HG03175 (cell line): Measurements from ENCODE around the gene ERF.

Experiments
- ATAC-seq: cut with Tn5 transposase; IDR thresholded peaks from one replicate; pipeline ENCODE4 v1.9.1; 2021; ENCODE audit warnings: mild to moderate bottlenecking, moderate library complexity; ENCODE audit not compliant: unreplicated experiment

The ERF gene

GRCh38 chr19:42217520-42218437 lies 37.1 kb downstream of the ERF start, which contains the start of gene DEDD2:
Gene DEDD2 (minus strand): TSS chr19:42217677. CDS start chr19:42217007, 670 bp downstream.
- ATAC-seq: peak; percentile 71

DNA sequence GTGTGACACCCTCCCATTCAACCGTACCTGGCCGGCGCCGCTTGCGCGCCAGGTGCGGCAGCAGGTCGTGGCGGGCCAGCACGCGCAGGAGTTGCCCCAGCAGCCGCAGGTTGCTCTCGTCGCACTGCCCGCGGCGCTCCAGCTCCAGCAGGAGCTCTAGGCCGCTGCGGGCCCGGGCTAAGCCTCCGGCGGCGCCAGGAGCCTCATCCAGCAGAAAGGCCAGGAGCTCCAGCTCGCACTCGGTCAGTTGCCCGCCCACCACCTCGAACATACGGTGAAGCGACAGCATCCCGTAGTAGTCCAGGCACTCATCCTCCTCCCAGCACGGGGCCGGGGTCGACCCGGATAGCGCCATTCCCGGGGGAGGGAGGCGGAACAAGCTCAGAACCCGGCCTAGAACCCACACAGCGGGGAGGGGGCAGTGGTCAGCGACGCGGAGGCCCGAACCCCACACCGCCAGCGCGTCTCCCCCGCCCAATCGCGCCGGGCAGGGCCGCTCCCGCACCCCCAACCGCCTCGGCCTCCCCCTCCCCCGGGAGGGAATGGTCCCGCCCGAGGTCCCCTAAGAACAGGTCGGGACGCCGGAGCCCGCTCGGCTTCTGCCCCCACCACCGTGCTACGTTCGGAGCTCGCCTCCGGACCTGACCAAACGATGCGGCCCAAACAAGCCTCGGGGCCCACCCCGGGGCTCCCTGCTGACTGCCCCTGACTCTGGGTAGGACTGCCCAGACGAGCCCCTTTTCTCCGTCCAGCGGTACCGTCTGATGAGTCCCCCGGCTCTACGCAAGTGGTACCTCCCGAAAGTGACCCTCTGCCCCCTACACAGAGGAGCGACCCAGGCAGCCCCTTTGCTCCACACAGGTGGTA lies 38.0 kb downstream of the ERF start:
- ATAC-seq: no peak

GRCh38 chr19:42214810-42215485 lies 40.0 kb downstream of the ERF start:
- no peak for ATAC-seq

- no peak for ATAC-seq
Observed at GRCh38 chr19:42212886-42213285, 42.0 kb downstream of the ERF start.

GRCh38 chr19:42208612-42209011 lies 46.3 kb downstream of the ERF start:
- no peak for ATAC-seq

- ATAC-seq: no peak
Observed at GRCh38 chr19:42207767-42208271, 47.1 kb downstream of the ERF start.

GRCh38 chr19:42206871-42207755 lies 47.8 kb downstream of the ERF start:
- ATAC-seq: no peak

DNA sequence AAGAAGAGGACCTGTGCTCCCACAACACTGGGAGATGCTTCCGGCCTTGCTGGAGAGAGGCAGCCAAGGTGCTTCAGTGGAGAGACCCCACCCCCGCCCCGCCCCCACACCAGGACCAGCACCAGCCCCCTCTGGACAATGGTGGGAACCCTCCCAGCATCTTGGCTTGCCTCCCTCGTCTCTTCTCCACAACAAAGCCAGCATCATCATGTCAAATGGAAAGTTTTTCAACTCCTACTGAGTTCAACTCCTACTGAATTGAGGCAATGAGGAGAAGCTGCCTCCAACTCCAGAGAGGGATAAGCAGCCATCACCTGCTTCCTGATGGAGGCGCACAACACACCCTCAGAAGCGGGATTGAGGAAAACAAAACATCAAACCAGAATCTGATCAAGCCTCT lies 50.3 kb downstream of the ERF start:
- no peak for ATAC-seq

DNA sequence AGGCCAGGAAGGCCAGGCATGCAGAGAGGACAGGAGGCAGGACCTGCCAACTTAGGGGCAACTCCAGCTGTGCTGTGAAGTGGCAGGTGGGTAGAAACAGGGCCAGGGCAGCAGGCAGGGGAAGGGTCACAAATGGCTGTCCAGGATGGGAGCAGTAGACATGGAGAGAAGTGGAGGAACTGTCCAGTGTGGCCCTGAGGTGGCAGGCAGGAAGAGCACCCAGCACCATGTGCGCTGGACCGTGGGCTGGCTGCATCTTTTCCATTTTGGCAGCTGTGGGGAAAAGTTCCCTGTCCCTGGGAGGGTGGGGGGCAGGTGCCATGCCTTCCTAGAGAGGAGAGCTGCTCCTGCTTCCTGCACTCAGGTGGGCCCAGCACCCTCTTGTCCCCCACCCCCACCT lies 51.2 kb downstream of the ERF start:
- no peak for ATAC-seq

GRCh38 chr19:42202290-42202880 lies 52.5 kb downstream of the ERF start:
- ATAC-seq: no peak

DNA sequence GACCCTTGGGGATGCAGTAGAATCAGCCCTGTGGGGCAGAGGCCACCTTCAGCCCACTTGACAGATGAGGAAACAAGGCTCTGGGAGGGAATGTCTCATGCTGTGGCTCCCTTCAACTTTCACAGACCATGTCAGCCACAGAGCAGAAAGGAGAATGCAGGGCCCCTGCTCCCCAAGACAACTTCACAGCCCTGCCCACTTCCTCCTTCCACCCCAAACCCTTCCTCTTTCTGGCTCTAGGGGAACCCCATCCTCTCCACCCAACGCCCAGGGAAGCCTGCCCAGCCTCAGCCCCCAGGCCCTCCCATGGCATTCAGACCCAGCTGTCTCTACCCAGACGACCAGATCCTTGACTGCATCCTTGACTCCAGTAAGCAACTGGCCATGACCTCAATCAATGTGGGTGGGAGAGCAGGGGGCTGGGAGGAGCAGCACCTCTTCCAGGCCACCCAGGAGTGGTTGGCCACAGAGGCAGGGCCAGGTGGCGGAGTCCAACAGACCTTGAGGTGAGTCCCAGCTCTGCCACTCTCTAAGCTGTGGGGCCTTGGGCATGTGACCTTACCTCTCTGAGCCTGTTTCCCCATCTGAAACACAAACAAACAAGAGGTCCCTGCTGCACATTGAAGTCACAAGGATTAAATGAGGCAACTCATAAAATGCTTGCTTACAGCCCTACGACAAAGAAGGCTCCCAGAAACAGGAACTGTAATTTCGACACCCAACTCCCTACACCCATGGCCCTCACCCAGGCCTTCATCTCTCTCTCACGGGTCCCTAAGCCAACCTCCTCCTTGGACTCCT lies 53.2 kb downstream of the ERF start:
- no peak for ATAC-seq

DNA sequence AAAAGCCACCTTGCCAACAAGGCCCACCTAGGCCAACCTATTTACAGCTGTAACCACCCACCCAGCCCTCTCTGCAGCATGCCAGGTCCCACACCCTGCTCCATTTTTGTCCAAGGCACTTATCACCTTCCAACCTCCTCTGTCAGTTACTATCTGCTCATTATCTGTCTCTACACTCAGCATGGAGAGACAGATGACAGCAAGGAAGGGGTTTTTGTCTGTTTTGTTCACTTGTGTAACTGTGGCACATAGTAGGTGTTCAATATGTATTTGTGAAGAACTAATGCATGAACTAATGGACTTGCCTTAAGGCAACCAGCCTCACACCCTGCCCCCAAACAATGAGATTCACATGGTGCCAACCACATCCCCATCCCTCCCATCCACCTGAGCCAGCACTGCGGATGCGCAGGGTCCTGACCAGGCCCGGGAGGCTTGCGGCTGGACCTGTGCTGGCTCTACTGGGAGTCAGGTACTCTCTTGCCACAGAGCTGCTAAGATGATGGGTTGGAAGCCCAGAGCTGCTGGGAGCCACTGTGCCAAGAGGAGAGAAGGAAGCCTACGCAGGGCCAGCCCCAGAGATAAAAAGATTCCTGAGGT lies 54.7 kb downstream of the ERF start:
- peak; percentile 0 for ATAC-seq

- peak; percentile 58 for ATAC-seq
Observed at GRCh38 chr19:42199440-42200115, 55.4 kb downstream of the ERF start.

GRCh38 chr19:42198676-42199439 lies 56.1 kb downstream of the ERF start:
- peak; percentile 45 for ATAC-seq
